Anterior cingulate cortex (tissue), 58 donors: ENCODE measurements around the gene RHOA.

Experiments
- DNase-seq, 58 donors: peaks; one replicate each; lab custom pipeline; 2025; lab: John Stamatoyannopoulos, UW

Gene RHOA

GRCh38 chr3:49411968-49412631, at the start of gene RHOA, which contains the start of gene TCTA:
Gene RHOA, minus strand, starts transcription at chr3:49411976. Its CDS starts 36,387 bp downstream, at chr3:49375589.
Gene TCTA, plus strand, starts transcription at chr3:49412423. Its CDS starts 4 bp downstream, at chr3:49412427.
- peak; percentile 82 to 100 (median 99) for DNase-seq

- no peak for DNase-seq
These were observed 49.2 kb upstream of the RHOA start for GRCh38 chr3:49460956-49461355.

- DNase-seq = no peak
These were observed 48.6 kb upstream of the RHOA start for GRCh38 chr3:49460188-49460890.

GRCh38 chr3:49456466-49456865, 44.7 kb upstream of the RHOA start:
- DNase-seq = no peak

- DNase-seq = no peak
These were observed 43.3 kb upstream of the RHOA start for GRCh38 chr3:49454898-49455681.

GRCh38 chr3:49454458-49454857, 42.7 kb upstream of the RHOA start:
- no peak for DNase-seq

GRCh38 chr3:49453621-49454020, 41.8 kb upstream of the RHOA start:
- no peak for DNase-seq

- DNase-seq = no peak
These were observed 33.6 kb upstream of the RHOA start for GRCh38 chr3:49445391-49445790.

GRCh38 chr3:49434731-49435130, 23.0 kb upstream of the RHOA start:
- no peak for DNase-seq

GRCh38 chr3:49428752-49429080, 16.9 kb upstream of the RHOA start:
- peak in 1 of 58 donors; percentile 53 for DNase-seq

GRCh38 chr3:49427586-49427985, 15.8 kb upstream of the RHOA start:
- DNase-seq = no peak

GRCh38 chr3:49424816-49425215, 13.0 kb upstream of the RHOA start:
- DNase-seq = no peak

- peak in 28 of 58 donors; percentile 4 to 51 (median 14) for DNase-seq
These were observed 10.8 kb upstream of the RHOA start, which contains the start of gene AMT for GRCh38 chr3:49422379-49423248. Gene AMT, minus strand, starts transcription at chr3:49422473. Its CDS starts 23 bp downstream, at chr3:49422450.

GRCh38 chr3:49421890-49422378, 10.2 kb upstream of the RHOA start:
- DNase-seq = no peak

GRCh38 chr3:49417516-49418120, 5.8 kb upstream of the RHOA start:
- no peak for DNase-seq

GRCh38 chr3:49416867-49417266, 5.1 kb upstream of the RHOA start:
- no peak for DNase-seq

- DNase-seq = peak in 3 of 58 donors; percentile 1 to 14 (median 5)
These were observed 4.3 kb upstream of the RHOA start for GRCh38 chr3:49415931-49416601.

- DNase-seq = no peak
These were observed 3.0 kb upstream of the RHOA start for GRCh38 chr3:49414753-49415152.

GRCh38 chr3:49413338-49413734, 1.6 kb upstream of the RHOA start:
- no peak for DNase-seq
